Neural progenitor cell (in vitro differentiated cells): Measurements from ENCODE around the gene HHATL. TPM values are rescaled to one million over a fixed set of nuclear protein-coding genes. Genes with fewer than 3 reads are reported as not detected.

ENCODE experiments used
- DNase-seq: peaks from one replicate; pipeline ENCODE4 v3.0.0-alpha.2; 2016; ENCODE audit warnings: low spot score
- H2AFZ ChIP-seq: fragments of 200-600 bp; sonication (generic); replicated peaks from 2 replicates; pipeline ENCODE4 v1.6.1; 2016; ENCODE audit warnings: antibody characterized with exemption
- H3F3A ChIP-seq: fragments of 200-600 bp; sonication (generic); 2 replicates; pipeline ENCODE4 v1.6.1; 2016; ENCODE audit warnings: antibody characterized with exemption, low read depth
- H3K27ac ChIP-seq: fragments of 200-600 bp; sonication (generic); 2 replicates; pipeline ENCODE4 v1.5.1; 2016; ENCODE audit warnings: mild to moderate bottlenecking
- H3K27me3 ChIP-seq: fragments of 200-600 bp; sonication (generic); 2 replicates; pipeline ENCODE4 v1.6.1; 2016; ENCODE audit warnings: mild to moderate bottlenecking, moderate library complexity
- H3K36me3 ChIP-seq: fragments of 200-600 bp; sonication (generic); 2 replicates; pipeline ENCODE4 v1.5.1; 2016
- H3K4me1 ChIP-seq: fragments of 200-600 bp; sonication (generic); 2 replicates; pipeline ENCODE4 v1.6.1; 2016; ENCODE audit warnings: mixed run types
- H3K4me2 ChIP-seq: fragments of 200-600 bp; sonication (generic); 2 replicates; pipeline ENCODE4 v1.6.1; 2016
- H3K4me3 ChIP-seq: fragments of 200-600 bp; sonication (generic); 2 replicates; pipeline ENCODE4 v1.5.1; 2016
- H3K79me2 ChIP-seq: fragments of 200-600 bp; sonication (generic); 2 replicates; pipeline ENCODE4 v1.6.1; 2016; ENCODE audit warnings: low read depth
- H3K9ac ChIP-seq: fragments of 200-600 bp; sonication (generic); 2 replicates; pipeline ENCODE4 v1.6.1; 2016
- H3K9me3 ChIP-seq: fragments of 200-600 bp; sonication (generic); 2 replicates; pipeline ENCODE4 v1.5.1; 2016; ENCODE audit warnings: low read depth
- H4K20me1 ChIP-seq: fragments of 200-600 bp; sonication (generic); 2 replicates; pipeline ENCODE4 v1.6.1; 2016; ENCODE audit warnings: low read depth
- H3K27ac Mint-ChIP-seq: 3 replicates; pipeline ENCODE4 v1.8.0; 2021; ENCODE audit warnings: mixed read lengths
- H3K27me3 Mint-ChIP-seq: 2 replicates; pipeline ENCODE4 v1.8.0; 2022; ENCODE audit warnings: low read depth, mild to moderate bottlenecking, inconsistent platforms, moderate library complexity, mixed read lengths; ENCODE audit not compliant: insufficient read depth
- H3K36me3 Mint-ChIP-seq: 3 replicates; pipeline ENCODE4 v1.8.0; 2021; ENCODE audit warnings: mixed read lengths
- H3K4me1 Mint-ChIP-seq: 3 replicates; pipeline ENCODE4 v1.8.0; 2021; ENCODE audit warnings: mixed read lengths
- H3K4me3 Mint-ChIP-seq: 3 replicates; pipeline ENCODE4 v1.8.0; 2021; ENCODE audit warnings: mild to moderate bottlenecking, moderate library complexity, mixed read lengths
- H3K9me3 Mint-ChIP-seq: 3 replicates; pipeline ENCODE4 v1.8.0; 2020; ENCODE audit warnings: mixed read lengths
- EZH2 ChIP-seq: fragments of 200-600 bp; sonication (generic); IDR thresholded peaks from 2 replicates; pipeline ENCODE4 v1.6.1; 2017; ENCODE audit warnings: antibody characterized with exemption, mild to moderate bottlenecking, moderate library complexity
- EZH2phosphoT487 ChIP-seq: fragments of 200-600 bp; sonication (generic); IDR thresholded peaks from 2 replicates; pipeline ENCODE4 v1.6.1; 2017; ENCODE audit warnings: antibody characterized with exemption
- total RNA-seq: library from RNA; depleted of rRNA; stranded (reverse); fragments of >200 nt; gene quantifications from 2 replicates; pipeline ENCODE4 v1.2.3, GENCODE V29; 2015; ENCODE audit warnings: low replicate concordance
- TF ChIP-seq, protein P1 (sequence below): fragments of 200-600 bp; sonication (generic); IDR thresholded peaks from 2 replicates; pipeline ENCODE4 v1.5.1; 2017; ENCODE audit warnings: antibody characterized with exemption, mild to moderate bottlenecking

The HHATL gene
- total RNA-seq, 1 donor from 2014 or later = not detected

DNA sequence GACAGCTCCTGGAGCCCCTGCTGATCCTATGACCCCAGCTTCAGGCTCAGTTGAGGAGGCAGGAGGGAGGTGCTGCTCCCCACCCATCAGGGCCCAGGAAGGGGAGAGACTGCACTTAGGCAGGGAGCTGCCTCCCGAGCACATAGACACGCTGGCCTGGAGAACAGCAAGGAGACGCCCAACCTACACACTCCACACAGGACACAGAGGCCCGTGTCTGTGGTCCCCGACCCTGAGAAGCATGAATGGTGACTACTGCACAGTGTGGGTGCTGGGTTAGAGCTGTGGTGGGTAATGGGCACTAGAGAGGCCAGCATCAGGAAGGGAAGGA lies 1.1 kb upstream of the HHATL start:
- H3K27me3 Mint-ChIP-seq = peaks cover 22% of the 10 kb centered on the region

DNA sequence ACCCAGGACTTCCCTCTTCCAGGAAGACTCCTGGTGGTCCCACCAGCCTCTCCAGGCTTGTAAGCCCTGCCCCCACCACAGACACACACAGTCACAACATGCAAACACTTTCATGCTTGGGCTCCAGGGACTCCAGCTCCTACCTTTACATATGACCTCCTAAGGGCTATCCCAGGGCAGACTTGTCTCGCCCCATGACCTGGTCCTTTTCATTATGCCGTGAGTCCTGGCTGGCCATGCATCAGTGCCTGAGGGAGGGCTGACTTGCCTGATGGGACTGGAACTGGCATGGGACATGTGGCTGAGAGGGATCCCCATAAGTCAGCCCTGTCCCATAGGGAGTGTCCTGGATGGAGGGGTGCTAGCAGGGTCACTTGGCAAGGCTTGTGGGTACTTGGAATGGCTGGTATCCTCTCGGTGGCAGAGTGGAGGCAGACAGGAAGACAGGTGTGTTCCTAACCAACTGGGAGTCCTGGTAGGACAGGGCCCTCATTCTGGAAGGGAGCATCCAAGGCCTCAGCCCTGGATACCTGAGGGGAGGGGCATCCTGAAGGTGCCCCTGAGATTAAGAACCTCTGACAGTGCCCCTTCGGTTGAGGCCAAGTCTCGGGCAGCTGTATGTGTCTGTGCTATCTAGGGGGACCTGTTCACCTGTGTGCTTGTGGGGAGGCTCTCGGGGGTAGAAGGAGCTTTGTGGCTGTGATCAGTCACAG lies 540 bp upstream of the HHATL start:
- no peak overlapping the region for H3K4me2 ChIP-seq
- H3K9ac ChIP-seq = no peak overlapping the region

More for the DNA sequence above, 1.1 kb upstream of the HHATL start:
- H3K9me3 ChIP-seq = no peaks in the 10 kb centered on the region
- no peaks in the 10 kb centered on the region for H3K4me1 ChIP-seq
- H3K4me3 Mint-ChIP-seq = no peak overlapping the region
- no peak overlapping the region for H3K9ac ChIP-seq
- peaks cover 2% of the 10 kb centered on the region for H3K9me3 Mint-ChIP-seq
- H3K4me1 Mint-ChIP-seq = no peaks in the 10 kb centered on the region
- no peaks in the 10 kb centered on the region for H3F3A ChIP-seq
- no peak for TF ChIP-seq EZH2phosphoT487
- no peak for TF ChIP-seq EZH2
- TF ChIP-seq, protein P1, sequence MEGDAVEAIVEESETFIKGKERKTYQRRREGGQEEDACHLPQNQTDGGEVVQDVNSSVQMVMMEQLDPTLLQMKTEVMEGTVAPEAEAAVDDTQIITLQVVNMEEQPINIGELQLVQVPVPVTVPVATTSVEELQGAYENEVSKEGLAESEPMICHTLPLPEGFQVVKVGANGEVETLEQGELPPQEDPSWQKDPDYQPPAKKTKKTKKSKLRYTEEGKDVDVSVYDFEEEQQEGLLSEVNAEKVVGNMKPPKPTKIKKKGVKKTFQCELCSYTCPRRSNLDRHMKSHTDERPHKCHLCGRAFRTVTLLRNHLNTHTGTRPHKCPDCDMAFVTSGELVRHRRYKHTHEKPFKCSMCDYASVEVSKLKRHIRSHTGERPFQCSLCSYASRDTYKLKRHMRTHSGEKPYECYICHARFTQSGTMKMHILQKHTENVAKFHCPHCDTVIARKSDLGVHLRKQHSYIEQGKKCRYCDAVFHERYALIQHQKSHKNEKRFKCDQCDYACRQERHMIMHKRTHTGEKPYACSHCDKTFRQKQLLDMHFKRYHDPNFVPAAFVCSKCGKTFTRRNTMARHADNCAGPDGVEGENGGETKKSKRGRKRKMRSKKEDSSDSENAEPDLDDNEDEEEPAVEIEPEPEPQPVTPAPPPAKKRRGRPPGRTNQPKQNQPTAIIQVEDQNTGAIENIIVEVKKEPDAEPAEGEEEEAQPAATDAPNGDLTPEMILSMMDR = no peak
- H3K4me3 ChIP-seq = no peak overlapping the region
- H4K20me1 ChIP-seq = peaks cover 14% of the 10 kb centered on the region
- no peaks in the 10 kb centered on the region for H3K36me3 ChIP-seq
- no peaks in the 10 kb centered on the region for H3K36me3 Mint-ChIP-seq
- H3K4me2 ChIP-seq = no peak overlapping the region
- H3K27me3 ChIP-seq = no peaks in the 10 kb centered on the region
- H3K27ac ChIP-seq = no peak overlapping the region
- H2AFZ ChIP-seq = no peak overlapping the region
- no peak overlapping the region for H3K27ac Mint-ChIP-seq
- DNase-seq = no peak
- no peaks in the 10 kb centered on the region for H3K79me2 ChIP-seq

DNA sequence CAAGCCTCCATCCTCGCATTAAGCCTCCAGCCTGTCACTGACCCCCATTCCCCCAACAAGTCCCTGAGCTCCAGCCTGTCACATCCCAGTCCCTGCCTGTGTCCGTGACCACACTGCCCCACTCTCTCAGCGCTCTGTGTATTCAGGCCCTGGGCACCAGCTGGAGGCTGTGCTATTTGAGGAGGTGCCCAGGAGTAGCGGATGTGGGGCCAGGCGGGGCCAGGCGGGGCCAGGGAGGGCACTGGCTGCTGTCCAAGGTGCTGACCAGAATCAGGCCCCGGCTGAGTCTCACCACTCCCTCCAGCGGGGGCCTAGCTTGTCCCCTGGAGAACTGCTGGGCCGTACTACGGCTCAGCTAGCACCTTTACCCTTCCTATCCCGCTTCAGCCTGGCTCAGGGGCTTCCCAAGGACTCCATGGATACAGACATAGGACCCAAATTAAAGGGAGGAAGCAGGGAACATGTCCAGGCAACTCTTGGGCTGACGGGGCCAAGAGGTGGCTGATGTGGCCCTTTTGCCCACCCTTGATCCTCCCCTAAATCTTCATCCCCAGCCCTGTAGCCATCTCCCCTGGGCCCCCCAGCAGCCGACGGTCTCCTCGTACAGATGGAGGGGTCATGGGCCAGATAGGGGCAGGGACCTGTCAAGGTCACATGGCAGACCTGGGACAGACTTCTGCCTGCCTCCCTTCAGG lies 1.1 kb downstream of the HHATL start:
- DNase-seq = peak; percentile 90
- H3K79me2 ChIP-seq = no peaks in the 10 kb centered on the region
- H3K9me3 ChIP-seq = no peaks in the 10 kb centered on the region
- TF ChIP-seq EZH2 (no peak), EZH2phosphoT487 (no peak)
- TF ChIP-seq, protein P1 = no peak
- Mint-ChIP-seq H3K4me3 (no peak overlapping the region), H3K4me1 (no peaks in the 10 kb centered on the region), H3K27me3 (peaks cover 15% of the 10 kb centered on the region), H3K36me3 (no peaks in the 10 kb centered on the region), H3K9me3 (peaks cover 2% of the 10 kb centered on the region), H3K27ac (no peak overlapping the region)
- H3K9ac ChIP-seq = no peak overlapping the region
- H3F3A ChIP-seq = no peaks in the 10 kb centered on the region
- no peak overlapping the region for H3K27ac ChIP-seq
- H3K4me3 ChIP-seq = no peak overlapping the region
- no peaks in the 10 kb centered on the region for H3K27me3 ChIP-seq
- H2AFZ ChIP-seq = no peak overlapping the region
- no peaks in the 10 kb centered on the region for H3K36me3 ChIP-seq
- H3K4me2 ChIP-seq = no peak overlapping the region
- H3K4me1 ChIP-seq = no peaks in the 10 kb centered on the region
- H4K20me1 ChIP-seq = peaks cover 14% of the 10 kb centered on the region

More for the DNA sequence above, 540 bp upstream of the HHATL start:
- no peaks in the 10 kb centered on the region for H3K4me1 Mint-ChIP-seq
- H3K79me2 ChIP-seq = no peaks in the 10 kb centered on the region
- no peaks in the 10 kb centered on the region for H3K4me1 ChIP-seq
- H4K20me1 ChIP-seq = peaks cover 14% of the 10 kb centered on the region
- TF ChIP-seq, protein P1 = no peak
- no peak for TF ChIP-seq EZH2phosphoT487
- DNase-seq = no peak
- H3K4me3 ChIP-seq = no peak overlapping the region
- no peaks in the 10 kb centered on the region for H3K9me3 ChIP-seq
- no peaks in the 10 kb centered on the region for H3F3A ChIP-seq
- peaks cover 2% of the 10 kb centered on the region for H3K9me3 Mint-ChIP-seq
- no peak overlapping the region for H3K27ac ChIP-seq
- no peaks in the 10 kb centered on the region for H3K36me3 ChIP-seq
- H3K36me3 Mint-ChIP-seq = no peaks in the 10 kb centered on the region
- no peaks in the 10 kb centered on the region for H3K27me3 ChIP-seq
- H3K27me3 Mint-ChIP-seq = peaks cover 19% of the 10 kb centered on the region
- no peak overlapping the region for H2AFZ ChIP-seq
- no peak overlapping the region for H3K4me3 Mint-ChIP-seq
- no peak overlapping the region for H3K27ac Mint-ChIP-seq
